GM23338 (cell line): ENCODE results near the gene ITGA1. TPM values are rescaled to one million over a fixed set of nuclear protein-coding genes. Genes with fewer than 3 reads are reported as not detected.

Experiments
- ATAC-seq: fragments of 200-7000 bp; cut with Tn5 transposase; 3 replicates; pipeline ENCODE4 v1.9.1; 2020
- DNase-seq: peaks from one replicate; pipeline ENCODE4 v3.0.0-alpha.2; 2015; ENCODE audit warnings: low spot score
- H2AFZ ChIP-seq: fragments of 200-600 bp; sonication (generic); 2 replicates; pipeline ENCODE4 v1.8.0; 2016; ENCODE audit warnings: antibody characterized with exemption, mild to moderate bottlenecking, moderate library complexity
- H3F3A ChIP-seq: fragments of 200-600 bp; sonication (generic); replicated peaks from 2 replicates; pipeline ENCODE4 v1.8.0; 2017; ENCODE audit warnings: antibody characterized with exemption, mixed run types, low read depth
- H3K27ac ChIP-seq: fragments of 200-600 bp; sonication (generic); 2 replicates; pipeline ENCODE4 v1.6.1; 2016; ENCODE audit warnings: low read depth
- H3K27me3 ChIP-seq: fragments of 200-600 bp; sonication (generic); 2 replicates; pipeline ENCODE4 v1.8.0; 2016; ENCODE audit warnings: mild to moderate bottlenecking, mixed run types, moderate library complexity; ENCODE audit not compliant: insufficient read depth
- H3K36me3 ChIP-seq: fragments of 200-600 bp; sonication (generic); 2 replicates; pipeline ENCODE4 v1.8.0; 2016; ENCODE audit warnings: mild to moderate bottlenecking; ENCODE audit not compliant: insufficient read depth
- H3K4me1 ChIP-seq: fragments of 200-600 bp; sonication (generic); 2 replicates; pipeline ENCODE4 v1.8.0; 2016; ENCODE audit warnings: mild to moderate bottlenecking, moderate library complexity; ENCODE audit not compliant: insufficient read depth
- H3K4me2 ChIP-seq: fragments of 200-600 bp; sonication (generic); 2 replicates; pipeline ENCODE4 v1.7.1; 2017; ENCODE audit warnings: mixed run types
- H3K4me3 ChIP-seq: fragments of 200-600 bp; sonication (generic); 2 replicates; pipeline ENCODE4 v1.6.1; 2016; ENCODE audit warnings: mixed run types
- H3K79me2 ChIP-seq: fragments of 200-600 bp; sonication (generic); replicated peaks from 2 replicates; pipeline ENCODE4 v1.8.0; 2017; ENCODE audit warnings: mild to moderate bottlenecking; ENCODE audit not compliant: insufficient read depth
- H3K9me2 ChIP-seq: fragments of 200-600 bp; sonication (generic); 2 replicates; pipeline ENCODE4 v1.8.0; 2017; ENCODE audit not compliant: insufficient read depth
- H4K20me1 ChIP-seq: fragments of 200-600 bp; sonication (generic); replicated peaks from 2 replicates; pipeline ENCODE4 v1.8.0; 2017; ENCODE audit warnings: mild to moderate bottlenecking; ENCODE audit not compliant: insufficient read depth
- H3K27ac Mint-ChIP-seq: 2 replicates; pipeline ENCODE4 v1.8.0; 2020; ENCODE audit warnings: inconsistent platforms, mild to moderate bottlenecking, moderate library complexity, mixed read lengths
- H3K27me3 Mint-ChIP-seq: 3 replicates; pipeline ENCODE4 v1.8.0; 2022; ENCODE audit warnings: low read depth, mild to moderate bottlenecking, moderate library complexity, mixed read lengths, inconsistent platforms; ENCODE audit not compliant: insufficient read depth, poor library complexity
- H3K36me3 Mint-ChIP-seq: 3 replicates; pipeline ENCODE4 v1.8.0; 2021; ENCODE audit warnings: low read depth, mild to moderate bottlenecking, inconsistent platforms, moderate library complexity, mixed read lengths
- H3K4me1 Mint-ChIP-seq: 3 replicates; pipeline ENCODE4 v1.8.0; 2020; ENCODE audit warnings: mild to moderate bottlenecking, inconsistent platforms, mixed read lengths
- H3K4me3 Mint-ChIP-seq: 3 replicates; pipeline ENCODE4 v1.8.0; 2021; ENCODE audit warnings: moderate library complexity, mild to moderate bottlenecking, inconsistent platforms, mixed read lengths
- H3K9me3 Mint-ChIP-seq: 3 replicates; pipeline ENCODE4 v1.8.0; 2020; ENCODE audit warnings: moderate library complexity, mild to moderate bottlenecking, inconsistent platforms, mixed read lengths
- CREB1 ChIP-seq: fragments of 250-450 bp; sonication (Bioruptor Pico); IDR thresholded peaks from 2 replicates; pipeline ENCODE4 v1.5.0; 2020; ENCODE audit warnings: low read depth, mild to moderate bottlenecking, moderate library complexity
- ETS1 ChIP-seq: IDR thresholded peaks from 2 replicates; pipeline ENCODE4 v1.6.1; 2016; ENCODE audit warnings: antibody characterized with exemption
- EZH2 ChIP-seq: fragments of 200-600 bp; sonication (generic); IDR thresholded peaks from one replicate; pipeline ENCODE4 v1.8.0; 2017; ENCODE audit warnings: antibody characterized with exemption, mild to moderate bottlenecking, low read depth; ENCODE audit not compliant: unreplicated experiment
- EZH2phosphoT487 ChIP-seq: fragments of 200-600 bp; sonication (generic); IDR thresholded peaks from one replicate; pipeline ENCODE4 v1.8.1; 2018; ENCODE audit warnings: antibody characterized with exemption; ENCODE audit not compliant: unreplicated experiment
- JUNB ChIP-seq: IDR thresholded peaks from one replicate; pipeline ENCODE4 v1.6.1; 2016; ENCODE audit warnings: antibody characterized with exemption; ENCODE audit not compliant: unreplicated experiment
- NANOG ChIP-seq: IDR thresholded peaks from 2 replicates; pipeline ENCODE4 v1.6.1; 2016; ENCODE audit warnings: antibody characterized with exemption, borderline replicate concordance
- POLR2AphosphoS5 ChIP-seq: IDR thresholded peaks from 2 replicates; pipeline ENCODE4 v1.6.1; 2016; ENCODE audit warnings: antibody characterized with exemption, low read depth
- REST ChIP-seq: IDR thresholded peaks from one replicate; pipeline ENCODE4 v1.6.1; 2018; ENCODE audit warnings: antibody characterized with exemption; ENCODE audit not compliant: unreplicated experiment
- STAT1 ChIP-seq: IDR thresholded peaks from one replicate; pipeline ENCODE4 v1.6.1; 2016; ENCODE audit warnings: antibody characterized with exemption; ENCODE audit not compliant: unreplicated experiment
- ZNF114 ChIP-seq: fragments of 250-450 bp; sonication (Bioruptor Pico); IDR thresholded peaks from 2 replicates; pipeline ENCODE4 v1.5.0; 2020; ENCODE audit warnings: mild to moderate bottlenecking, moderate library complexity
- ZNF331 ChIP-seq: fragments of 250-450 bp; sonication (Bioruptor Pico); IDR thresholded peaks from 2 replicates; pipeline ENCODE4 v1.5.0; 2020; ENCODE audit warnings: low read depth, mild to moderate bottlenecking, moderate library complexity
- ZNF462 ChIP-seq: fragments of 250-450 bp; sonication (Bioruptor Pico); IDR thresholded peaks from 2 replicates; pipeline ENCODE4 v1.5.0; 2020; ENCODE audit warnings: mild to moderate bottlenecking, moderate library complexity
- polyA plus RNA-seq: library from polyadenylated mRNA; unstranded; fragments of >200 nt; fragmentation: Nextera tagmentation; extraction: Ambion mirVana; gene quantifications from 2 replicates; pipeline ENCODE4 v1.2.1, GENCODE V29; 2016
- total RNA-seq: library from RNA; depleted of rRNA; stranded (reverse); fragments of >200 nt; shearing (Covaris generic); gene quantifications from 2 replicates; pipeline ENCODE4 v1.2.3, GENCODE V29; 2014

The ITGA1 gene
- total and polyA plus RNA-seq, 2 experiments from 2014 or later, result 1.8 to 4.9 TPM

- H2AFZ ChIP-seq, result no peak overlapping the region
- no peaks in the 10 kb centered on the region for H3K27me3 ChIP-seq
- H3F3A ChIP-seq, result no peaks in the 10 kb centered on the region
- H3K27ac ChIP-seq, result no peak overlapping the region
- no peak overlapping the region for H3K4me3 ChIP-seq
- H4K20me1 ChIP-seq, result no peaks in the 10 kb centered on the region
- H3K4me1 ChIP-seq, result no peaks in the 10 kb centered on the region
- no peak overlapping the region for H3K4me3 Mint-ChIP-seq
- no peak for DNase-seq
- no peak overlapping the region for H3K27ac Mint-ChIP-seq
- H3K36me3 ChIP-seq, result no peaks in the 10 kb centered on the region
- no peaks in the 10 kb centered on the region for H3K9me3 Mint-ChIP-seq
- TF ChIP-seq NANOG (no peak), JUNB (no peak), ETS1 (no peak), STAT1 (no peak), CREB1 (CRISPR knock-in tag) (no peak), ZNF462 (CRISPR knock-in tag) (no peak), EZH2phosphoT487 (no peak), REST (no peak), ZNF331 (no peak), POLR2AphosphoS5 (no peak), ZNF114 (no peak), EZH2 (no peak)
- H3K27me3 Mint-ChIP-seq, result no peaks in the 10 kb centered on the region
- no peak overlapping the region for H3K4me2 ChIP-seq
- no peak for ATAC-seq
- H3K79me2 ChIP-seq, result no peaks in the 10 kb centered on the region
- no peaks in the 10 kb centered on the region for H3K9me2 ChIP-seq
- no peaks in the 10 kb centered on the region; the same call in 2 of the 3 replicates for H3K4me1 Mint-ChIP-seq
- H3K36me3 Mint-ChIP-seq, result no peaks in the 10 kb centered on the region
Observed at GRCh38 chr5:52841114-52841513, 53.4 kb downstream of the ITGA1 start.
